Hematopoietic multipotent progenitor cell treated with erythropoietin and hydrocortisone succinate and interleukin-3 and kit ligand, for 6 days (in vitro differentiated cells): ENCODE measurements around the gene PLEKHM1.
A peak's percentile ranks its signal among the peaks of the same experiment; 100 is the strongest.

Experiments
- DNase-seq: peaks from one replicate; pipeline ENCODE4 v3.0.0-alpha.2; 2015

PLEKHM1 gene

GRCh38 chr17:45440161-45440778, 50.3 kb downstream of the PLEKHM1 start:
- peak; percentile 36 for DNase-seq

GRCh38 chr17:45438931-45439610, 51.5 kb downstream of the PLEKHM1 start:
- peak; percentile 1 for DNase-seq

GRCh38 chr17:45437465-45438283, 52.8 kb downstream of the PLEKHM1 start:
- no peak for DNase-seq

GRCh38 chr17:45436625-45437464, 53.7 kb downstream of the PLEKHM1 start:
- no peak for DNase-seq

GRCh38 chr17:45436161-45436560, 54.4 kb downstream of the PLEKHM1 start:
- no peak for DNase-seq

GRCh38 chr17:45435481-45435880, 55.0 kb downstream of the PLEKHM1 start:
- DNase-seq: no peak

- peak; percentile 9 for DNase-seq
These were observed 57.4 kb downstream of the PLEKHM1 start for GRCh38 chr17:45433159-45433535.

GRCh38 chr17:45432405-45433158, 57.9 kb downstream of the PLEKHM1 start, which contains the start of gene ARHGAP27:
Gene ARHGAP27 (minus strand): TSS chr17:45432870. CDS start chr17:45430279, 2,591 bp downstream.
- DNase-seq: peak; percentile 58

- DNase-seq: peak; percentile 88
These were observed 58.8 kb downstream of the PLEKHM1 start for GRCh38 chr17:45431531-45432404.

GRCh38 chr17:45430738-45431530, 59.6 kb downstream of the PLEKHM1 start:
- peak; percentile 26 for DNase-seq

GRCh38 chr17:45430006-45430737, 60.3 kb downstream of the PLEKHM1 start:
- DNase-seq: no peak

- DNase-seq: no peak
These were observed 61.0 kb downstream of the PLEKHM1 start for GRCh38 chr17:45429339-45430005.

GRCh38 chr17:45428931-45429338, 61.6 kb downstream of the PLEKHM1 start:
- DNase-seq: peak; percentile 21

- peak; percentile 79 for DNase-seq
These were observed 62.4 kb downstream of the PLEKHM1 start for GRCh38 chr17:45428050-45428617.

GRCh38 chr17:45427181-45427835, 63.2 kb downstream of the PLEKHM1 start:
- no peak for DNase-seq

GRCh38 chr17:45426561-45426960, 64.0 kb downstream of the PLEKHM1 start:
- DNase-seq: no peak

GRCh38 chr17:45425984-45426413, 64.5 kb downstream of the PLEKHM1 start:
- DNase-seq: peak; percentile 2
